C4-2B (cell line): ENCODE data around the gene PIK3R4.

Experiments used
- ZFX ChIP-seq: fragments of 450-650 bp; IDR thresholded peaks from 2 replicates; pipeline ENCODE4 v1.6.1; 2017
- TF ChIP-seq, protein P1 (sequence below): fragments of 450-650 bp; conservative IDR thresholded peaks from 2 replicates; pipeline ENCODE4 v1.5.1; 2017; ENCODE audit warnings: mild to moderate bottlenecking

DNA sequence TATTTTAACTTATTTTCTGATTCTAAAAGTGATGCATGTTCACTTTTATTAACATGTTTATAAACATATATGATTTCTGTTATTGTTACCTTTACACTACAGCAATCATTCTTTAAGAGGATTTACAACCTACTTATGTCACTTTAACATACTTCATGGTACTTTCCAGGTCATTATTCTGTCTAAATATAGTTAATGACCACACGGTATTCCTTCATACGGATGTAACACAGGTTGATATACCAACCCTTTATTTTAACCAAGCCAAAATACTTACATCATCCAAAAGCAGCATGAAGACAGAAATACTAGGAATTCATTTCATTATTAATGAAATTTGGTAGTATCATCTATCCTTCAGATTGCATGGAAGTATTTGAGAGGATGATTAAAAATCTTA is 18.6 kb downstream of the PIK3R4 start:
- TF ChIP-seq, protein P1, sequence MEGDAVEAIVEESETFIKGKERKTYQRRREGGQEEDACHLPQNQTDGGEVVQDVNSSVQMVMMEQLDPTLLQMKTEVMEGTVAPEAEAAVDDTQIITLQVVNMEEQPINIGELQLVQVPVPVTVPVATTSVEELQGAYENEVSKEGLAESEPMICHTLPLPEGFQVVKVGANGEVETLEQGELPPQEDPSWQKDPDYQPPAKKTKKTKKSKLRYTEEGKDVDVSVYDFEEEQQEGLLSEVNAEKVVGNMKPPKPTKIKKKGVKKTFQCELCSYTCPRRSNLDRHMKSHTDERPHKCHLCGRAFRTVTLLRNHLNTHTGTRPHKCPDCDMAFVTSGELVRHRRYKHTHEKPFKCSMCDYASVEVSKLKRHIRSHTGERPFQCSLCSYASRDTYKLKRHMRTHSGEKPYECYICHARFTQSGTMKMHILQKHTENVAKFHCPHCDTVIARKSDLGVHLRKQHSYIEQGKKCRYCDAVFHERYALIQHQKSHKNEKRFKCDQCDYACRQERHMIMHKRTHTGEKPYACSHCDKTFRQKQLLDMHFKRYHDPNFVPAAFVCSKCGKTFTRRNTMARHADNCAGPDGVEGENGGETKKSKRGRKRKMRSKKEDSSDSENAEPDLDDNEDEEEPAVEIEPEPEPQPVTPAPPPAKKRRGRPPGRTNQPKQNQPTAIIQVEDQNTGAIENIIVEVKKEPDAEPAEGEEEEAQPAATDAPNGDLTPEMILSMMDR: no peak
- TF ChIP-seq ZFX: no peak
